IPS-18a (cell line): ENCODE data around the gene MT1A.

Source experiments
- H3K27ac ChIP-seq: one replicate; pipeline ENCODE4 v1.5.1; 2013; ENCODE audit warnings: low read length
- H3K27me3 ChIP-seq: one replicate; pipeline ENCODE4 v1.6.1; 2013; ENCODE audit warnings: mild to moderate bottlenecking, low read length; ENCODE audit not compliant: control insufficient read depth, insufficient read depth
- H3K36me3 ChIP-seq: one replicate; pipeline ENCODE4 v1.6.1; 2013; ENCODE audit warnings: low read depth, low read length; ENCODE audit not compliant: control insufficient read depth
- H3K4me1 ChIP-seq: one replicate; pipeline ENCODE4 v1.6.1; 2013; ENCODE audit warnings: low read depth, low read length; ENCODE audit not compliant: control insufficient read depth
- H3K4me3 ChIP-seq: one replicate; pipeline ENCODE4 v1.5.1; 2013; ENCODE audit warnings: low read length
- H3K9ac ChIP-seq: one replicate; pipeline ENCODE4 v1.6.1; 2013; ENCODE audit warnings: mild to moderate bottlenecking, low read length, moderate library complexity
- H3K9me3 ChIP-seq: one replicate; pipeline ENCODE4 v1.6.1; 2013; ENCODE audit warnings: low read depth, low read length; ENCODE audit not compliant: control insufficient read depth

Gene MT1A

DNA sequence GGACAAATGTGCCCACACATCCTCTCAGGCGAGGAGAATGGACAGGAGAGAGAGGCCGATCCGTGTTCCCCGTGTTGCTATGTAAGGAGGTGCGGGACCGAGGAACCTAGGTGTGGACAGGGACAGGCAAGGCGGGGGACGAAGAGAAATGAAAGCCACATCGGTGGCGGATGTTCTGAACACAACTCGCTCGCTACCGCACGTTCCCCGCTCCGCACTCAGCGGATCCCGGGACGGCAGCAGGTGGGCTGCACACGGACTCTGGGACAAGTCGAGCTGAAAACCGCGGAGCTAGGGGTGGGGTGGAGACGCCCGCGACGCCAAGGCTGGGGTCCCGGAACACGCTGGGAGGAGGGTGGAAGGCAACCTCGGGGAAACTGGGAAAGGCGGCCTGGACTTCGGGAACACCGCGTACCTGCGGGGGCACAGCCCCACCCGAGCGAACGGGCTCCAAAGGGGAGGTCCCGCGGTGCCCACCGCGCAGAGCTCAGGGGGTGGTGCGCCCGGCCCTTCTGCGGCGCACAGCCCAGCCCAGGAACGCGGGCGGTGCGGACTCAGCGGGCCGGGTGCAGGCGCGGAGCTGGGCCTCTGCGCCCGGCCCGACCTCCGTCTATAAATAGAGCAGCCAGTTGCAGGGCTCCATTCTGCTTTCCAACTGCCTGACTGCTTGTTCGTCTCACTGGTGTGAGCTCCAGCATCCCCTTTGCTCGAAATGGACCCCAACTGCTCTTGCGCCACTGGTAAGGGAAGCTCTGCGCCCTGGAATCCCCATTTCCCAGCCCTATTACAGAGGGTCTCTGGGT lies 13.1 kb upstream of the MT1A start, which contains the start of gene MT1E:
Gene MT1E (plus strand): TSS at position 642 of the 803 bp plus-strand sequence. CDS start 71 bp downstream, at position 713.
- Histone ChIP-seq H3K4me3 (peak within 1 kb of the TSS; percentile 60), H3K4me1 (peaks cover 20% of the 10 kb centered on the region), H3K9me3 (no peaks in the 10 kb centered on the region), H3K27me3 (peaks cover 100% of the 10 kb centered on the region), H3K27ac (no peak within 1 kb of the TSS), H3K36me3 (no peaks in the 10 kb centered on the region), H3K9ac (peak within 1 kb of the TSS; percentile 8)

DNA sequence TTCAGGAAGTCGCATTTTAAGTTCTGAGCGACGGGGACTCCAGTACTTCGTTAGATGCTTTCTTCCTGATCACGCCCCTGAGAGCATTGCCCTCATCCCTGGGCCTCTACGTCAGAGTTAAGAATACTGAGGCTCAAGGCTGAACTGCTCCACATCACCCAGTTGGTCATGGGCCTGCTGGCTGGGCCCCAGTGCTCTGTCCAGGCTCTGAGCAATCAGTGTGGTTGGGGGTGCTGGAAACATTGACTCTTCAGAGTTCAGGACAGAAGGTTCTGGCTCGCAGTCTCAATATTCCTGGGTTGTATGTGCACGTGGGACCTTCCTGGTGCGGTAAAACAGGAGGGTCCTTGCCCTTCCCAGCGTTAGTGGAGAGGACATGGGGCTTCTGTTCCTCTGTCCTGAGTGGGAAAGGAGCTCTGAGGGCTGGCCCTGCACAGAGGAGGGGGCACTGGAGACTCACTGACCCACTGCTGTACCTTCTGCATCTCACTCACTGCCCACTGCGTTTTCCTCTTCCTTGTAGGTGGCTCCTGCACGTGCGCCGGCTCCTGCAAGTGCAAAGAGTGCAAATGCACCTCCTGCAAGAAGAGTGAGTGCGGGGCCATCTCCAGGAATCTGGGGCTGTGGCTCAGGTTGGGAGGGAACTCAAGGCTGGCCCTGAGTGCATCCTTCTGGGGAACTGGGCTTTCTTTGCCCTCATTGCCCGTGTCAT lies 12.4 kb upstream of the MT1A start:
- H3K27me3 ChIP-seq: peaks cover 100% of the 10 kb centered on the region
- peak overlapping the region; percentile 8 for H3K9ac ChIP-seq
- H3K9me3 ChIP-seq: no peaks in the 10 kb centered on the region
- H3K27ac ChIP-seq: no peak overlapping the region
- H3K4me1 ChIP-seq: peaks cover 19% of the 10 kb centered on the region
- no peaks in the 10 kb centered on the region for H3K36me3 ChIP-seq
- peak overlapping the region; percentile 60 for H3K4me3 ChIP-seq

DNA sequence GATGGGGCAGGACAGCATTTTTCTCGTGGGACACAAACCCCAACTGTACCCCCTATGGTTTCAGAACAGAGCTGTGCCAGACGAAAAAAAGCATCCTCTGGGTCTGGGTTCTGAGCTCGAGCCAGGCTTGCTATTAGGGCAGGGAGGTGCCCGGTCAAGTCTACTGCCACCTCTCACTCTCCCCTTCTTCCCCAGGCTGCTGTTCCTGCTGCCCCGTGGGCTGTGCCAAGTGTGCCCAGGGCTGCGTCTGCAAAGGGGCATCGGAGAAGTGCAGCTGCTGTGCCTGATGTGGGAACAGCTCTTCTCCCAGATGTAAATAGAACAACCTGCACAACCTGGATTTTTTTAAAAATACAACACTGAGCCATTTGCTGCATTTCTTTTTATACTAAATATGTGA lies 11.8 kb upstream of the MT1A start:
- Histone ChIP-seq H3K9me3 (no peaks in the 10 kb centered on the region), H3K4me3 (no peak overlapping the region), H3K27me3 (peaks cover 100% of the 10 kb centered on the region), H3K36me3 (no peaks in the 10 kb centered on the region), H3K4me1 (peaks cover 13% of the 10 kb centered on the region), H3K27ac (no peak overlapping the region), H3K9ac (no peak overlapping the region)

DNA sequence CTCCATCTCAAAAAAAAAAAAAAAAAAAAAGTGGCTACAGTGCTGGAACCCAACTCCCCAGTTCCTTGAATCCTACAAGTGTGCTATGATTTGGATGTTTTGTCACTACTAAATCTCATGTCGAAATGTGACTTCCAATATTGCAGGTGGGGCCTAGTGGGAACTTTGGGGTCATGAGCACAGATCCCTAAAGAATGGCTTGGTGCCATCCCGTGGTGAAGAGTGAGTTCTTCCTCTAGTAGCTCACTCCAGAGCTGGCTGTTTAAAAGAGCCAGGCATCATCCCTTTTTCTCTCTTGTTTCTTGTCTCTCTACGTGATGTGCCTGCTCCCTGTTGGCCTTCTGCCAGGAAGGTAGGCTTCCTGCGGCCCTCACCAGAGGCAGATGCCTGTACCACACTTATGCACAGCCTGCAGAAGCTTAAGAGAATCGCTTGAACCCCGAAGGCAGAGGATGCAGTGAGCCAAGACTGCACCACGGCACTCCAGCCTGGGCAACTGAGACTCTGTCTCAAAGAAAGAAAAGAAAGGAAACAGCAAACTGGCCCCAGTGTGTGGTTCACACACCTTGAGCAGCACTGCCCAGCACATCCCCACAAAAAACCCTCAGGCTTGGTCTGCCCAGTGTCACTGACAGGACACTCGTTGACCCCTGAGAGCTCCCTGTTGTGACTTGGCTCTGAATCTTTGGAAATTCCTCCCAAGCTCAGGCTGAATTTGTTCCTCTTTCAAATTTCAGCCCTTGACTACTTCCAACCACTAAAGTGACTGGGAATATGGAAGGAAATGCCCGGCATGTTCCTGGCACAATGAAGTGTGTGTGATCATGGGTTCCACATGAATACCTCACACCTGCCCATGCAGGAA lies 9.7 kb upstream of the MT1A start:
- no peaks in the 10 kb centered on the region for H3K36me3 ChIP-seq

DNA sequence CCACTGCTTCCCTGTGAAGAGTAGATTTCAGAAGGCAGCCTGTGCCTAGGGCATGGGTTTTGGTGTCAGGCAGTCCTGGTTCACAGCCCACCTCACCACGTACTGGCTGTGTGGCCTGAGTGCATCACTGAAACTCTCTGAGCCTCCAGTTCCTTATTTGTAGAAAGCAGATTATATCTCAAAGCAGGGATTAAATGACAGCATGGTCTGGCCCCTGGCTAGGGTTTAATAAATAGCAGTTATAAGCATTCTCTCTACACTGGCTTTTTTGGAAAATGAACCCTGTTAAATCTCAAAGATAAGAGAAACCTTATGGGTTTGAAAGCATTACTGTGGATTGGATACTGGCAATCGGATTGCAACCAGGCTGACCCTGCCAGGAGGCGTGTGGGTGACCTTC lies 8.9 kb upstream of the MT1A start:
- Histone ChIP-seq H3K27ac (no peak overlapping the region), H3K9me3 (no peaks in the 10 kb centered on the region), H3K4me1 (peaks cover 12% of the 10 kb centered on the region), H3K4me3 (no peak overlapping the region), H3K27me3 (peaks cover 100% of the 10 kb centered on the region), H3K9ac (no peak overlapping the region), H3K36me3 (no peaks in the 10 kb centered on the region)

More for the DNA sequence above, 9.7 kb upstream of the MT1A start:
- Histone ChIP-seq H3K4me1 (peaks cover 12% of the 10 kb centered on the region), H3K9me3 (no peaks in the 10 kb centered on the region), H3K9ac (no peak overlapping the region), H3K4me3 (no peak overlapping the region), H3K27me3 (peaks cover 100% of the 10 kb centered on the region), H3K27ac (no peak overlapping the region)

DNA sequence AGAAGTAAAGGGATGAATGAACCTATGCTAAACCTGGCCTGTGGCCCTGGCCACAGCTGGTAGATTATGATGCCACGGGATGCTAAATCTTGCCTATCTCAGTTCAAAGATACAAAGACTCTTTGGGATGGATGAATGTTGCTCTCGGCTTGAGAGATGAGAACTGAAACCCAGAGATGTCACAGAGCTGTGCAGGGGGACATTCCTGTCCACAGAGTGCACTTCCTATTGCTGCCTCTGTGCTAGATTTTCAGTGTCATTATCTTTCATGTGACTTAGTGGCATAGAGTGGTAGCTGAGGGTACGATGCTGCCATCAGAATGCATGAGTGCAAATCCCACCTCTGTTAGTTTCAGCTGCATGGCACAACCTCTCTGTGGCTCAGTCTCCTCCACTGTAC lies 8.3 kb upstream of the MT1A start:
- no peak overlapping the region for H3K4me3 ChIP-seq
- H3K36me3 ChIP-seq: no peaks in the 10 kb centered on the region
- H3K9ac ChIP-seq: no peak overlapping the region
- peaks cover 100% of the 10 kb centered on the region for H3K27me3 ChIP-seq
- H3K4me1 ChIP-seq: peaks cover 12% of the 10 kb centered on the region
- H3K9me3 ChIP-seq: no peaks in the 10 kb centered on the region
- H3K27ac ChIP-seq: no peak overlapping the region

DNA sequence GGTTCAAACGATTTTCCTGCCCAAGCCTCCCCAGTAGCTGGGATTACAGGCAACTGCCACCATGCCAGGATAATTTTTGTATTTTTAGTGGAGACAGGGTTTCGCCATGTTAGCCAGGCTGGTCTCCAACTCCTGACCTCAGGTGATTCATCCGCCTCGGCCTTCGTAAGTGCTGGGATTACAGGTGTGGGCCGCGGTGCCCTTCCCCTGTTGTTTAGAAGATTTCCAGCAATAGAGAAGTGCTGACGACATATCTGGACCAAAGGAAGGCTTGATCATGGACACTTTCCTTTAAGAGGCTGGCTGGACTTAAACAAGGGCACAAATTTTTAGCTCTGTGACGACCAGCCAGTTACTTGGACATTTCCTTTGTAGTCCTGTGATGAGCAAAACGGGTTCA lies 7.3 kb upstream of the MT1A start:
- Histone ChIP-seq H3K27ac (no peak overlapping the region), H3K27me3 (peaks cover 100% of the 10 kb centered on the region), H3K4me3 (no peak overlapping the region), H3K9ac (no peak overlapping the region), H3K9me3 (no peaks in the 10 kb centered on the region), H3K36me3 (no peaks in the 10 kb centered on the region), H3K4me1 (peaks cover 7% of the 10 kb centered on the region)

DNA sequence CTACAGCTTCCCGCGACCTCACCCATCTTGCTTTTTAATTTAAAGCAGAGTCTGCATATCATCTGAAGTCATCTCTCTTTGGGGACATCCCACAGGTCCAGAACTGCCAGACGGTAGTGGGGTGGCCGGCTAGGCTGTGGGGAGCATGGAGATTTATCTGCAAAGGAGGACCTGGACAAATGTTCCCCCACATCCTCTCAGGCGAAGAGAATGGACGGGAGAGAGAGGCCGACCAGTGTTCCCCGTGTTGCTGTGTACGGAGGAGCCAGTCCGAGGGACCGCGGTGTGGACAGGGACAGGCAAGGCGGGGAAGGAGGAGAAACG lies 6.7 kb upstream of the MT1A start:
- peaks cover 5% of the 10 kb centered on the region for H3K4me1 ChIP-seq
- no peaks in the 10 kb centered on the region for H3K9me3 ChIP-seq
- no peaks in the 10 kb centered on the region for H3K36me3 ChIP-seq
- no peak overlapping the region for H3K9ac ChIP-seq
- H3K4me3 ChIP-seq: peak overlapping the region; percentile 48
- H3K27ac ChIP-seq: no peak overlapping the region
- H3K27me3 ChIP-seq: peaks cover 100% of the 10 kb centered on the region

DNA sequence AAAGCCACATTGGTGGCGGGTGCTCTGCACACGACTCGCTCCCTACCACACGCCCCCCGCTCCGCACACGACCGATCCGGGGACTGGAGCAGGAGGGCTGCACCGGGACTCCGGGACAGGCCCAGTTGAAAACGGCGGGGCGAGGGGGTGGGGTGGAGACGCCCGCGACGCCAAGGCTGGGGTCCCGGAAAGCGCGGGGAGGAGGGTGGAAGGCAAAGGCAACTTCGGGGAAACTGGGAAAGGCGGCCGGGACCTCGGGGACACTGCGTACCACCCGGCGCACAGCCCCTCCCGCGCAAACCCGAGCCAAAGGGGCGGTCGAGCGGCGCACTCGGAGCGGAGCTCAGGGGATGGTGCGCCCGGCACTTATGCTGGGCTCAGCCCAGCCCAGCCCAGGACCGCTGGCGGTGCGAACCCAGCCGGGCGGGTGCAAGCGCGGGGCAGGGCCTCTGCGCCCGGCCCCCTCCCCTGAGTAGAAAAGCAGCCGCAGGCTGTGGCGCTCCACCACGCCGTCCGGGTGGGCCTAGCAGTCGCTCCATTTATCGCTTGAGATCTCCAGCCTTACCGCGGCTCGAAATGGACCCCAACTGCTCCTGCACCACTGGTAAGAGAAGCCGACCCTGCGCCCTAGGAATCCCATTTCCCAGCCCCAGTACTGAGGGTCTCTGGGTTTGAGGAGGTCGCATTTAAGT lies 6.2 kb upstream of the MT1A start, which contains the start of gene MT1M:
Gene MT1M (plus strand): TSS at position 504 of the 692 bp plus-strand sequence. CDS start 73 bp downstream, at position 577.
- H3K27me3 ChIP-seq: peaks cover 100% of the 10 kb centered on the region
- H3K9ac ChIP-seq: no peak within 1 kb of the TSS
- no peaks in the 10 kb centered on the region for H3K36me3 ChIP-seq
- H3K27ac ChIP-seq: no peak within 1 kb of the TSS
- peak within 1 kb of the TSS; percentile 48 for H3K4me3 ChIP-seq
- peaks cover under 1% of the 10 kb centered on the region for H3K4me1 ChIP-seq
- no peaks in the 10 kb centered on the region for H3K9me3 ChIP-seq

DNA sequence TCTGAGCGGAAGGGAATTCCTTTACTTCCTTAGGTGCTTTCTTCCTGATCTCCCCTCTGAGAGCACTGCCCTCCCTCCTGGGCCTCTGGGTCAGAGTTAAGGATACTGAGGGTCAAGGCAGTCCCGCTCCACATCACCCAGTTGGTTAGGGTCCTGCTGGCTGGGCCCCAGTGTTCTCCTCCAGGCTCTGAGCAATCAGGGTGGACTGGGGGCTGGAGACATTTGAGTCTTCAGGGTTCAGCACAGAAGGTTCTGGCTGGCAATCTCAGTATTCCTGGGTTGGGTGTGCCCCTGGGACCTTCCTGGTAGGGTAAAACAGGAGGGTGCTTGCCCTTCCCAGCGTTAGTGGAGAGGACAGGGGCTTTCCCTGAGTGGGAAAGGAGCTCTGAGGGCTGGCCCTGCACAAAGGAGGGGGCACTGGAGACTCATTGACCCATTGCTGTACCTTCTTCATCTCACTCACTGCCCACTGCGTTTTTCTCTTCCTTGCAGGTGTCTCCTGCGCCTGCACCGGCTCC lies 5.6 kb upstream of the MT1A start:
- H3K4me3 ChIP-seq: peak overlapping the region; percentile 48
- H3K4me1 ChIP-seq: no peaks in the 10 kb centered on the region
- no peak overlapping the region for H3K27ac ChIP-seq
- H3K9me3 ChIP-seq: no peaks in the 10 kb centered on the region
- peaks cover 100% of the 10 kb centered on the region for H3K27me3 ChIP-seq
- H3K36me3 ChIP-seq: no peaks in the 10 kb centered on the region
- no peak overlapping the region for H3K9ac ChIP-seq
